Measurements from ENCODE around the gene ANO3.
"Not testable (repeated sequence)": the region's sequence is repeated elsewhere in the genome, so short reads cannot be mapped to it uniquely, and the experiment has no call there.

ANO3 gene

GRCh38 chr11:26331911-26332571, at the start of gene ANO3:
Gene ANO3 (plus strand): TSS chr11:26332130. CDS start chr11:26332276, 146 bp downstream.
- Histone ChIP-seq H3K9me3 (ENCODE audit: insufficient read depth, low read length) (no peaks in the 10 kb centered on the region), H3K9ac (ENCODE audit: insufficient read length, low read depth) (no peak within 1 kb of the TSS), H3K27me3 (ENCODE audit: insufficient read depth, insufficient read length) (no peaks in the 10 kb centered on the region), H3K4me3 (ENCODE audit: insufficient read length, low read depth) (peak within 1 kb of the TSS; percentile 18), H3K36me3 (ENCODE audit: insufficient read depth, insufficient read length, low read length) (no peaks in the 10 kb centered on the region), H3K4me1 (ENCODE audit: insufficient read depth, insufficient read length) (no peaks in the 10 kb centered on the region)
- TF ChIP-seq ZNF274 (IDR thresholded peaks at IDR 0.05; ENCODE audit: low read depth, low read length) (no peak), YY1 (IDR thresholded peaks at IDR 0.05; ENCODE audit: insufficient read depth, insufficient read length) (no peak), SUZ12 (IDR thresholded peaks at IDR 0.05; ENCODE audit: extremely low read depth, insufficient read depth, insufficient read length) (no peak)
- peak; percentile 88 for DNase-seq (ENCODE audit: low read depth, low spot score)

GRCh38 chr11:26283852-26284408, 48.0 kb upstream of the ANO3 start:
- no peaks in the 10 kb centered on the region for H3K36me3 ChIP-seq (ENCODE audit: insufficient read depth, insufficient read length, low read length)
- no peak overlapping the region for H3K4me3 ChIP-seq (ENCODE audit: insufficient read length, low read depth)
- H3K4me1 ChIP-seq (ENCODE audit: insufficient read depth, insufficient read length): no peaks in the 10 kb centered on the region
- no peak for DNase-seq (ENCODE audit: low read depth, low spot score)
- H3K9me3 ChIP-seq (ENCODE audit: insufficient read depth, low read length): no peaks in the 10 kb centered on the region
- no peaks in the 10 kb centered on the region for H3K27me3 ChIP-seq (ENCODE audit: insufficient read depth, insufficient read length)
- H3K9ac ChIP-seq (ENCODE audit: insufficient read length, low read depth): no peak overlapping the region
- TF ChIP-seq YY1 (IDR thresholded peaks at IDR 0.05; ENCODE audit: insufficient read depth, insufficient read length) (no peak), SUZ12 (IDR thresholded peaks at IDR 0.05; ENCODE audit: extremely low read depth, insufficient read depth, insufficient read length) (no peak), ZNF274 (IDR thresholded peaks at IDR 0.05; ENCODE audit: low read depth, low read length) (no peak)

- Histone ChIP-seq H3K36me3 (ENCODE audit: insufficient read depth, insufficient read length, low read length) (no peaks in the 10 kb centered on the region), H3K4me1 (ENCODE audit: insufficient read depth, insufficient read length) (no peaks in the 10 kb centered on the region), H3K9me3 (ENCODE audit: insufficient read depth, low read length) (no peaks in the 10 kb centered on the region), H3K4me3 (ENCODE audit: insufficient read length, low read depth) (no peak overlapping the region), H3K9ac (ENCODE audit: insufficient read length, low read depth) (no peak overlapping the region), H3K27me3 (ENCODE audit: insufficient read depth, insufficient read length) (no peaks in the 10 kb centered on the region)
- TF ChIP-seq SUZ12 (IDR thresholded peaks at IDR 0.05; ENCODE audit: extremely low read depth, insufficient read depth, insufficient read length) (no peak), YY1 (IDR thresholded peaks at IDR 0.05; ENCODE audit: insufficient read depth, insufficient read length) (no peak), ZNF274 (IDR thresholded peaks at IDR 0.05; ENCODE audit: low read depth, low read length) (no peak)
- DNase-seq (ENCODE audit: low read depth, low spot score): no peak
Measured at GRCh38 chr11:26285608-26286007, 46.3 kb upstream of the ANO3 start.

- Histone ChIP-seq H3K36me3 (ENCODE audit: insufficient read depth, insufficient read length, low read length) (no peaks in the 10 kb centered on the region), H3K9ac (ENCODE audit: insufficient read length, low read depth) (no peak overlapping the region), H3K27me3 (ENCODE audit: insufficient read depth, insufficient read length) (no peaks in the 10 kb centered on the region), H3K4me3 (ENCODE audit: insufficient read length, low read depth) (no peak overlapping the region), H3K9me3 (ENCODE audit: insufficient read depth, low read length) (no peaks in the 10 kb centered on the region), H3K4me1 (ENCODE audit: insufficient read depth, insufficient read length) (no peaks in the 10 kb centered on the region)
- TF ChIP-seq SUZ12 (IDR thresholded peaks at IDR 0.05; ENCODE audit: extremely low read depth, insufficient read depth, insufficient read length): no peak
- TF ChIP-seq ZNF274 (IDR thresholded peaks at IDR 0.05; ENCODE audit: low read depth, low read length): no peak
- no peak for TF ChIP-seq YY1 (IDR thresholded peaks at IDR 0.05; ENCODE audit: insufficient read depth, insufficient read length)
- DNase-seq (ENCODE audit: low read depth, low spot score): no peak
Measured at GRCh38 chr11:26286472-26287066, 45.4 kb upstream of the ANO3 start.

GRCh38 chr11:26287067-26287518, 44.8 kb upstream of the ANO3 start:
- DNase-seq (ENCODE audit: low read depth, low spot score): no peak
- H3K9ac ChIP-seq (ENCODE audit: insufficient read length, low read depth): no peak overlapping the region
- no peaks in the 10 kb centered on the region for H3K27me3 ChIP-seq (ENCODE audit: insufficient read depth, insufficient read length)
- H3K36me3 ChIP-seq (ENCODE audit: insufficient read depth, insufficient read length, low read length): no peaks in the 10 kb centered on the region
- H3K9me3 ChIP-seq (ENCODE audit: insufficient read depth, low read length): no peaks in the 10 kb centered on the region
- no peaks in the 10 kb centered on the region for H3K4me1 ChIP-seq (ENCODE audit: insufficient read depth, insufficient read length)
- no peak for TF ChIP-seq YY1 (IDR thresholded peaks at IDR 0.05; ENCODE audit: insufficient read depth, insufficient read length)
- TF ChIP-seq ZNF274 (IDR thresholded peaks at IDR 0.05; ENCODE audit: low read depth, low read length): no peak
- no peak for TF ChIP-seq SUZ12 (IDR thresholded peaks at IDR 0.05; ENCODE audit: extremely low read depth, insufficient read depth, insufficient read length)
- H3K4me3 ChIP-seq (ENCODE audit: insufficient read length, low read depth): no peak overlapping the region

GRCh38 chr11:26297189-26297975, 34.5 kb upstream of the ANO3 start:
- Histone ChIP-seq H3K36me3 (ENCODE audit: insufficient read depth, insufficient read length, low read length) (no peaks in the 10 kb centered on the region), H3K9ac (ENCODE audit: insufficient read length, low read depth) (no peak overlapping the region), H3K9me3 (ENCODE audit: insufficient read depth, low read length) (no peaks in the 10 kb centered on the region), H3K27me3 (ENCODE audit: insufficient read depth, insufficient read length) (no peaks in the 10 kb centered on the region), H3K4me3 (ENCODE audit: insufficient read length, low read depth) (no peak overlapping the region), H3K4me1 (ENCODE audit: insufficient read depth, insufficient read length) (no peaks in the 10 kb centered on the region)
- DNase-seq (ENCODE audit: low read depth, low spot score): peak; percentile 18
- no peak for TF ChIP-seq ZNF274 (IDR thresholded peaks at IDR 0.05; ENCODE audit: low read depth, low read length)
- no peak for TF ChIP-seq YY1 (IDR thresholded peaks at IDR 0.05; ENCODE audit: insufficient read depth, insufficient read length)
- no peak for TF ChIP-seq SUZ12 (IDR thresholded peaks at IDR 0.05; ENCODE audit: extremely low read depth, insufficient read depth, insufficient read length)

- H3K9me3 ChIP-seq (ENCODE audit: insufficient read depth, low read length); DNase-seq (ENCODE audit: low read depth, low spot score): not testable (repeated sequence)
Measured at GRCh38 chr11:26316372-26316771, 15.6 kb upstream of the ANO3 start.

More at GRCh38 chr11:26316372-26316771, 15.6 kb upstream of the ANO3 start:
- not testable (repeated sequence) for H3K4me1 ChIP-seq (ENCODE audit: insufficient read depth, insufficient read length); H3K9ac ChIP-seq (ENCODE audit: insufficient read length, low read depth); H3K36me3 ChIP-seq (ENCODE audit: insufficient read depth, insufficient read length, low read length); H3K4me3 ChIP-seq (ENCODE audit: insufficient read length, low read depth); H3K27me3 ChIP-seq (ENCODE audit: insufficient read depth, insufficient read length)

All from NT2/D1 (cell line).